Renal cortical epithelial cell (primary cell): ENCODE results near the gene SMIM38. TPM values are rescaled to one million over a fixed set of nuclear protein-coding genes. Genes with fewer than 3 reads are reported as not detected.

Experiments used
- DNase-seq: peaks from one replicate; pipeline ENCODE4 v3.0.0-alpha.2; 2011; ENCODE audit warnings: low read depth
- total RNA-seq: library from RNA; depleted of rRNA; stranded (reverse); fragments of >200 nt; gene quantifications from 2 replicates; pipeline ENCODE4 v1.2.3, GENCODE V29; 2014

SMIM38 gene
- total RNA-seq, 1 donor from 2014 or later, result 0.05 TPM

DNA sequence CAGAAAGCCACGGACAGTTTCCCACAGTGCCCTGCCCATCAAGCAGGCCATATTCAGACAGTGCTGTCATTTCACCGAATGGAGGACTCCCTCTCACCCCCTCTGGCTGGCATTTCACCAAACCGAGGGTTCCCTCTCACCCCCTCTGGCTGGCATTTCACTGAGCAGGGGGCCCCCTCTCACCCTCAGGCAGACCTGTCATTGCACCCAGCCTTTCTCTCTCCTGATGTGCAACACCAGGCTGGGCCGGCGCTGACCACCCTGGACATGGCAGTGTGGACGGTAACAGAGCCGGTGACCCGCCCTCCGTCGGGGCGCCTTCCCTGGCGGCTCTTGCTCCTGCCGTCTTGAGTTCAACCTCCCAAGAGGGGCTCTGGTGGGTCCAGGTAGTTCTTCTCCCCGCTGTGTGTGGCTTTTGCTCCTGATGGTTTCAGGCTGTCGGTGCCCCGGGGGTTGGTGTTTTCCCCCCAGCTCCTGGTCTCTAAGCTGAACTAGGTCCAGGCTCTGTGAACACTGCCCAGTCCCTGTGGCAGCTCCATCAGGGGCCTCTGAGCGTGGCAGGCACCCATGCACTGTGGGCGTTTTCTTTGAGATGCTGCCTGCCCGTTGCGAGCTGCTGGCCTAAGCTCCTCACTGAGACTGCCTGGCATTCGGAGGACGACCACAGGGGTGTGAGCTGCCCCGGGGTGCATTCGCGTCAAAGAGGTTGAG, 46.9 kb downstream of the SMIM38 start:
- DNase-seq, result no peak

DNA sequence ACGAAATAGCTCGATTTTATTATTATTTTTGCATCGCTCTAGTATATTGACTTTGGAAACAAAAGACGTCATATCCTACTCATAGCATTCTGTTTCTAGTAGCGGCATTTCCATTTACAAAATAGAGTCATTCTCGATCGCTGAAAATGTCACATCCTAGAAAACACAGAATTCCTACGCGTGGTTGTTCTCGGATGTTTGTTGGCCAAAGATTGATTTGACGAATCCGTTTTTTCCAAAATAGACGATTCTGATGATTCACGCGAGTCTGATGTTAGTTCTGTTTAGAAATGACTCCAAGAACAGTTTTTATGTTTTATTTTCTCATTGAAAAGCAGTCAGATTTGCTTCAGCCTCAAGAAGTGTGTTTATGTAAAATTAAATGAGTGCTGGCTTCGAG, 47.6 kb downstream of the SMIM38 start:
- DNase-seq, result no peak

DNA sequence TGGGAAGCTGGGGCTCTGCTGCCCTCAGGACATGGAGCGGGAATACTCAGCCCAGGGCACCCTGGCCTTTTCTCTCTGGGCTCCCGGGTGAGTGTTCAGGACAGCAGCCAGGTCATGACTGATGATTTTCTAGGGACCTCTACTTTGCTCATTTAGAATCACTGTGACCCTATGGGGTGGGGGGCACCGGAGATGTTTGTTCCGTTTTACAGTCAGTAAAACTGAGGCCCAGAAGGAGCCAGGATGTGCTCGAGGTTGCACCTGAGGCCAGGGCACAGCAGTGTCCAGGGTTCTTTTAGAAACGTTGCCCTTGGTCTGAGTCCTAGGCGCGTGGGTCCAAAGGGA, 48.1 kb downstream of the SMIM38 start:
- no peak for DNase-seq

DNA sequence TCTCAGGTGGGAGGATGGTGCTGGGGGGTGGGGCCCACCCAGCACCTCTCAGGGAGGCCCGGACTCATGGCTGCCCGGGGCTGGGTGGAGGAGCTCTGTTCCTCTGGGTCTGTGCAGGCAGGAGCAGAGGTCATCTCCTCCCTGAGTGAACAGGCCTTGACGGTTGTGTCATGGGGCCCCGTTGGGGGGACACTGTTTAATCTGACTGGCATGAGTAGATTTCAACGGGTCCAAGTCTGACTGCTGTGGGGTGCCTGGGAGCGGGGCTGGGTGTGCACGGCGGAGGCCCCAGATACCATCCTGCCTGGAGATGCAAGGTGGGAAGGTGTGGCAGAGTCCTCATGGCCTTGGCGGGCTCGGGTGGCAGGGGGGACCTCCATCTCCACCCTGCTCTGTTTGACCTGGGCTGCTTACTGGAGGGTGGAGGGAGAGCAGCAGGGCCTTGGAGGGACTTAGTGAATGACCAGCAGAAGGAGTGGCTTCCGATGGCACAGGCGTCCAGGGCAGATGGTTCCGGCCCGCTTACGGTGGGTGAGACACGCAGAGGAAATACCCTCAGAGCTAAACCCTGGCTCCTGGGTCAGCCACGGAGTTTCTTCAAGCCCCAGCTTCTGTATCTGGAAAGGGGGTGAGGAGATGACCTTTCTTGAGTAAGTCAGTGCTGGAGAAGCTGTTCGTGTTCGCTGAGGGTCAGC, 48.7 kb downstream of the SMIM38 start:
- DNase-seq, result no peak

DNA sequence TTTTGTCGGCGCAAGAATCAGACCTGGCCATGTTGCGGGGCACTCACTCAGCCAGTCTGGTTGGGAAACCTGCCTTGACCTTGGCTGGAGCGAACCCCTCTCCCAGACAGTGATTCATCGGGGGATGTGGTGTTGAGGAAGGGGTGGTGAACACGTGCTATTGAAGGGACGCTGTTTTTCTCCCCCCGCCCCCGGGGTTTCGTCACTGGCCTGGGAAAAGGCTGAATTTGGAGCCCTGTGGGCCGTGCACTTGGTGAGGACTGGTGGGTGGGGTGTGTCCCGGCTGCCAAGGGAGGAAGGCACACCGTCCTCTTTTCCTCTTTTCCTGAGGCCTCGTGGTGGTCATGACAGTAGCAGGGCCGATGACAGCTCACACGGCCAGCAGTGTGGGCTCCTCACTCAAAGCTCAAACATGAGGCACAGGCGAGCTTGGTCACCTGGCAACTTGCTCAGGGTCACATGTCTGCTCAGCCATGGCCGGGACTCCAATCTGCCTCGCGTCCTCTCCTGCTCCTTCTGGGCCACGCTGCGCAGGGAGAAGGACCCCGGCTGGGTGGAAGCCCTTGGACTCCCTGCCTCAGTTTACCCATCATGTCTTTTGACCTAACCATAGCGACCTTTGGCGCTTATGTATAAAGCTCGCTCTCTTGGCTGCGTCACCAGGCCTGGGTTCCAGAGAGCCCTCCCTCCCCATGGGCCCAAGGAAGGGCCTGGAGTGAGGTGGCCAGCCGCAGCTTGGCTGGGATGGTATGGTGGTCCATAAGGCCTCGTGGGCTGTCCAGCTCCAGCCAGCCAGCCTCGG, 49.4 kb downstream of the SMIM38 start:
- DNase-seq, result no peak

Other genes starting within 250 kb of the SMIM38 start
- gene MRGPRD, start 174.9 kb upstream of the SMIM38 start, total RNA-seq, result not detected in 2 replicates
- 0.10 TPM in 1 of 2 replicates, not detected in the other for gene MRGPRF, start 142.7 kb upstream of the SMIM38 start, total RNA-seq
- 9.9 and 15.6 TPM in 2 replicates for gene TPCN2, start 107.0 kb upstream of the SMIM38 start, total RNA-seq
- gene MYEOV, start 138.2 kb downstream of the SMIM38 start, total RNA-seq, result 0.25 and 13.5 TPM in 2 replicates